Measurements from ENCODE around the gene ASB17.

- TF ChIP-seq SP1 (IDR thresholded peaks at IDR 0.05) = no peak
- TF ChIP-seq HDGF (IDR thresholded peaks at IDR 0.05; ENCODE audit: borderline replicate concordance) = no peak
- no peak for TF ChIP-seq FOXA1 (IDR thresholded peaks at IDR 0.05)
- no peak for TF ChIP-seq CTBP1 (IDR thresholded peaks at IDR 0.05; ENCODE audit: borderline replicate concordance)
- TF ChIP-seq ELF4 (IDR thresholded peaks at IDR 0.05) = no peak
Measured at GRCh38 chr1:75953461-75953860, 21.3 kb upstream of the ASB17 start.
